HEK293 (cell line): ENCODE data around the gene GLG1.

Source experiments
- CTCF ChIA-PET: fragments of 350-600 bp; formaldehyde crosslinking; extraction: SDS; loops from one replicate; lab custom pipeline; 2021; ENCODE audit warnings: antibody characterized with exemption; lab: Yijun Ruan, JAX
- POLR2A ChIA-PET: fragments of 300-600 bp; formaldehyde crosslinking; extraction: SDS; loops from one replicate; lab custom pipeline; 2020; ENCODE audit warnings: antibody characterized with exemption, inconsistent platforms; lab: Yijun Ruan, JAX
- H3K27ac ChIP-seq: fragments of 200-500 bp; sonication (Bioruptor generic); 2 replicates; pipeline ENCODE4 v1.5.1; 2014; ENCODE audit warnings: low read depth, low read length, control low read depth, inconsistent platforms; ENCODE audit errors: extremely low read depth
- H3K36me3 ChIP-seq, 2 experiments: fragments of 200-500 bp in 1 of 2; sonication (Bioruptor generic) in 1 of 2; 1 replicate in 1 of 2; 2 replicates in 1 of 2; pipeline ENCODE4 v1.5.1; 2014 to 2017; ENCODE audit warnings: inconsistent platforms in 2 of 2, low read length in 2 of 2; ENCODE audit not compliant: control insufficient read depth in 2 of 2, insufficient read depth in 1 of 2
- H3K4me1 ChIP-seq: fragments of 200-500 bp; sonication (Bioruptor generic); 2 replicates; pipeline ENCODE4 v1.5.1; 2014; ENCODE audit warnings: mild to moderate bottlenecking, low read length, inconsistent platforms; ENCODE audit not compliant: control insufficient read depth, insufficient read depth
- H3K4me3 ChIP-seq: 2 replicates; pipeline ENCODE4 v1.5.1; 2011; ENCODE audit warnings: low read depth, mild to moderate bottlenecking, control low read depth, low read length, moderate library complexity
- H3K9me3 ChIP-seq: fragments of 200-500 bp; sonication (Bioruptor generic); 2 replicates; pipeline ENCODE4 v1.5.1; 2014; ENCODE audit warnings: low read depth, low read length, inconsistent platforms; ENCODE audit not compliant: control insufficient read depth, insufficient read depth
- PRDM1 ChIP-seq: fragments of 450-650 bp; formaldehyde crosslinking; IDR thresholded peaks from 2 replicates; pipeline ENCODE4; 2016; ENCODE audit warnings: missing biosample characterization, missing genetic modification characterization
- REST ChIP-seq: fragments of 450-650 bp; formaldehyde crosslinking; IDR thresholded peaks from 2 replicates; pipeline ENCODE4 v1.5.1; 2016; ENCODE audit warnings: missing biosample characterization, missing genetic modification characterization
- TCF7L2 ChIP-seq: IDR thresholded peaks from 2 replicates; pipeline ENCODE4 v1.6.1; 2011; ENCODE audit warnings: low read depth, mild to moderate bottlenecking, inconsistent platforms, low read length, moderate library complexity, borderline replicate concordance
- ZBTB11 ChIP-seq: fragments of 450-650 bp; formaldehyde crosslinking; conservative IDR thresholded peaks from 2 replicates; pipeline ENCODE4 v1.5.1; 2016; ENCODE audit warnings: low read depth, missing biosample characterization, missing genetic modification characterization
- ZBTB20 ChIP-seq: fragments of 450-650 bp; formaldehyde crosslinking; IDR thresholded peaks from 2 replicates; pipeline ENCODE4 v1.5.1; 2016; ENCODE audit warnings: missing biosample characterization, missing genetic modification characterization
- ZBTB44 ChIP-seq: fragments of 450-650 bp; IDR thresholded peaks from 2 replicates; pipeline ENCODE4 v1.5.1; 2018; ENCODE audit warnings: missing biosample characterization, mild to moderate bottlenecking, missing genetic modification characterization
- ZNF10 ChIP-seq: fragments of 450-650 bp; formaldehyde crosslinking; IDR thresholded peaks from 2 replicates; pipeline ENCODE4 v1.5.1; 2017; ENCODE audit warnings: missing biosample characterization, missing genetic modification characterization
- ZNF132 ChIP-seq: fragments of 450-650 bp; formaldehyde crosslinking; IDR thresholded peaks from 2 replicates; pipeline ENCODE4 v1.5.1; 2017; ENCODE audit warnings: missing biosample characterization, missing genetic modification characterization, borderline replicate concordance
- ZNF184 ChIP-seq: fragments of 450-650 bp; IDR thresholded peaks from 2 replicates; pipeline ENCODE4 v1.5.1; 2018; ENCODE audit warnings: missing biosample characterization, mild to moderate bottlenecking, missing genetic modification characterization
- ZNF366 ChIP-seq: fragments of 450-650 bp; formaldehyde crosslinking; conservative IDR thresholded peaks from 2 replicates; pipeline ENCODE4 v1.5.1; 2016; ENCODE audit warnings: missing biosample characterization, missing genetic modification characterization
- ZNF416 ChIP-seq: fragments of 450-650 bp; formaldehyde crosslinking; IDR thresholded peaks from 2 replicates; pipeline ENCODE4 v1.5.1; 2016; ENCODE audit warnings: missing biosample characterization, missing genetic modification characterization
- ZNF48 ChIP-seq: fragments of 450-650 bp; formaldehyde crosslinking; IDR thresholded peaks from 2 replicates; pipeline ENCODE4 v1.5.1; 2016; ENCODE audit warnings: missing biosample characterization, missing genetic modification characterization
- ZNF621 ChIP-seq: fragments of 450-650 bp; formaldehyde crosslinking; IDR thresholded peaks from 2 replicates; pipeline ENCODE4 v1.5.1; 2017; ENCODE audit warnings: missing biosample characterization, missing genetic modification characterization
- ZNF658 ChIP-seq: fragments of 450-650 bp; formaldehyde crosslinking; IDR thresholded peaks from 2 replicates; pipeline ENCODE4; 2016; ENCODE audit warnings: missing biosample characterization, missing genetic modification characterization
- ZNF776 ChIP-seq: fragments of 450-650 bp; formaldehyde crosslinking; IDR thresholded peaks from 2 replicates; pipeline ENCODE4 v1.5.0; 2017; ENCODE audit warnings: missing biosample characterization, missing genetic modification characterization, borderline replicate concordance
- ZSCAN16 ChIP-seq: fragments of 450-650 bp; formaldehyde crosslinking; IDR thresholded peaks from 2 replicates; pipeline ENCODE4 v1.5.1; 2016; ENCODE audit warnings: missing biosample characterization, missing genetic modification characterization
- TF ChIP-seq, protein P1 (sequence below): fragments of 450-650 bp; formaldehyde crosslinking; IDR thresholded peaks from 2 replicates; pipeline ENCODE4 v1.5.1; 2016; ENCODE audit warnings: missing biosample characterization, missing genetic modification characterization
- TF ChIP-seq, protein P2 (sequence below): fragments of 450-650 bp; formaldehyde crosslinking; IDR thresholded peaks from 2 replicates; pipeline ENCODE4 v1.5.1; 2016; ENCODE audit warnings: missing biosample characterization, missing genetic modification characterization
- TF ChIP-seq, protein P3 (sequence below): fragments of 450-650 bp; formaldehyde crosslinking; IDR thresholded peaks from 2 replicates; pipeline ENCODE4 v1.5.1; 2016; ENCODE audit warnings: missing biosample characterization, missing genetic modification characterization

Gene GLG1

GRCh38 chr16:74455213-74455612 lies 151.7 kb downstream of the GLG1 start:
- ChIA-PET POLR2A (interaction anchor here (0.6 kb wide), 1 partner anchor 464 kb away, joined by 5 read pairs; no protein-coding TSS in a partner anchor), CTCF (no interaction called here)
- no peaks in the 10 kb centered on the region for H3K4me1 ChIP-seq
- H3K36me3 ChIP-seq, result peaks cover 23 to 76% of the 10 kb centered on the region in 2 experiments; a peak in 2 of 3 replicates
- H3K27ac ChIP-seq, result no peak overlapping the region
- no peak overlapping the region for H3K4me3 ChIP-seq
- no peaks in the 10 kb centered on the region for H3K9me3 ChIP-seq
- TF ChIP-seq ZSCAN16 (tag by site-specific recombination) (no peak), ZNF366 (tag by site-specific recombination) (no peak), REST (tag by site-specific recombination) (no peak), ZNF621 (tag by site-specific recombination) (no peak), ZNF10 (tag by site-specific recombination) (no peak), ZBTB44 (no peak), ZNF776 (no peak), ZNF48 (no peak), PRDM1 (tag by site-specific recombination) (no peak), ZNF132 (tag by site-specific recombination) (no peak), TCF7L2 (no peak), ZNF658 (no peak), ZNF184 (tag by site-specific recombination) (no peak), ZBTB11 (tag by site-specific recombination) (no peak), ZNF416 (tag by site-specific recombination) (no peak), ZBTB20 (tag by site-specific recombination) (no peak)
- TF ChIP-seq, protein P1, sequence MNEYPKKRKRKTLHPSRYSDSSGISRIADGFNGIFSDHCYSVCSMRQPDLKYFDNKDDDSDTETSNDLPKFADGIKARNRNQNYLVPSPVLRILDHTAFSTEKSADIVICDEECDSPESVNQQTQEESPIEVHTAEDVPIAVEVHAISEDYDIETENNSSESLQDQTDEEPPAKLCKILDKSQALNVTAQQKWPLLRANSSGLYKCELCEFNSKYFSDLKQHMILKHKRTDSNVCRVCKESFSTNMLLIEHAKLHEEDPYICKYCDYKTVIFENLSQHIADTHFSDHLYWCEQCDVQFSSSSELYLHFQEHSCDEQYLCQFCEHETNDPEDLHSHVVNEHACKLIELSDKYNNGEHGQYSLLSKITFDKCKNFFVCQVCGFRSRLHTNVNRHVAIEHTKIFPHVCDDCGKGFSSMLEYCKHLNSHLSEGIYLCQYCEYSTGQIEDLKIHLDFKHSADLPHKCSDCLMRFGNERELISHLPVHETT (tag by site-specific recombination), result no peak
- TF ChIP-seq, protein P2, sequence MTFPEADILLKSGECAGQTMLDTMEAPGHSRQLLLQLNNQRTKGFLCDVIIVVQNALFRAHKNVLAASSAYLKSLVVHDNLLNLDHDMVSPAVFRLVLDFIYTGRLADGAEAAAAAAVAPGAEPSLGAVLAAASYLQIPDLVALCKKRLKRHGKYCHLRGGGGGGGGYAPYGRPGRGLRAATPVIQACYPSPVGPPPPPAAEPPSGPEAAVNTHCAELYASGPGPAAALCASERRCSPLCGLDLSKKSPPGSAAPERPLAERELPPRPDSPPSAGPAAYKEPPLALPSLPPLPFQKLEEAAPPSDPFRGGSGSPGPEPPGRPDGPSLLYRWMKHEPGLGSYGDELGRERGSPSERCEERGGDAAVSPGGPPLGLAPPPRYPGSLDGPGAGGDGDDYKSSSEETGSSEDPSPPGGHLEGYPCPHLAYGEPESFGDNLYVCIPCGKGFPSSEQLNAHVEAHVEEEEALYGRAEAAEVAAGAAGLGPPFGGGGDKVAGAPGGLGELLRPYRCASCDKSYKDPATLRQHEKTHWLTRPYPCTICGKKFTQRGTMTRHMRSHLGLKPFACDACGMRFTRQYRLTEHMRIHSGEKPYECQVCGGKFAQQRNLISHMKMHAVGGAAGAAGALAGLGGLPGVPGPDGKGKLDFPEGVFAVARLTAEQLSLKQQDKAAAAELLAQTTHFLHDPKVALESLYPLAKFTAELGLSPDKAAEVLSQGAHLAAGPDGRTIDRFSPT (tag by site-specific recombination), result no peak
- TF ChIP-seq, protein P3, sequence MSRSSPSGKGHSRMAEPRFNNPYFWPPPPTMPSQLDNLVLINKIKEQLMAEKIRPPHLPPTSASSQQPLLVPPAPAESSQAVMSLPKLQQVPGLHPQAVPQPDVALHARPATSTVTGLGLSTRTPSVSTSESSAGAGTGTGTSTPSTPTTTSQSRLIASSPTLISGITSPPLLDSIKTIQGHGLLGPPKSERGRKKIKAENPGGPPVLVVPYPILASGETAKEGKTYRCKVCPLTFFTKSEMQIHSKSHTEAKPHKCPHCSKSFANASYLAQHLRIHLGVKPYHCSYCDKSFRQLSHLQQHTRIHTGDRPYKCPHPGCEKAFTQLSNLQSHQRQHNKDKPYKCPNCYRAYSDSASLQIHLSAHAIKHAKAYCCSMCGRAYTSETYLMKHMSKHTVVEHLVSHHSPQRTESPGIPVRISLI, result no peak
- TF ChIP-seq, all 188 proteins: peak for 0
